ENCODE results near the gene CARMIL3.

Gene CARMIL3

DNA sequence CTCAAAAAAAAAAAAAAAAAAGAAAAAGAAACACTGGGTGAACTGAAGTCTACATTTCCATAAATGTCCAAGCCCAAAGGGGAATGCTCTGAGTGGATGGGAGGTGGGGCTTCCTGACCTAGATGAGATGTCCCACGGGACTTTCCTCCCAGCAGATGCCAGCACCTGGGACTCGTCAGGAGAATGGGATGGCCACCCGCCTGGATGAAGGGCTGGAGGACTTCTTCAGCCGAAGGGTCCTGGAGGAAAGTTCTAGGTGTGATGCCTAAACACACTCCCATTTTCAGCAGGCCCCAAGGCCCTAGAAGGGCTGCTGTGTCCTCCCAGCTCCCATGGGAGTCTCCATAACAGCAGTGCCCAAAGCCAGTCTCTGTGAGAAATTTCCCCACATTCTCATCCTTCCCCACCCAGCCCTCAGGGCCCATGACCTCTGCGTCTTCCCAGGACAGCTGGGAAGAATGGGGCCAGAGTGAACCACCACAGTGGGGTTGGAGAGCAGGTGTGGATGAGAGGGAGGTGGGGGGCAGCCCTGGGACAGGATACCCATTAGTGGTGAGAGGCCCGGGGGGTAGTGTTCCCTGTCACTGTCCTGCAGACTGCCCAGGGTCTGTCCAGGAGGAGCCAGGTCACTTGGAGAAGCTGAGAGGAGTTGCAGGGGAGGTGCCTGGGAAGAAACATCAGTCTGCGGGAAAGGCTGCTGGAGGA is 12.4 kb downstream of the CARMIL3 start:
- TF ChIP-seq, protein P1, sequence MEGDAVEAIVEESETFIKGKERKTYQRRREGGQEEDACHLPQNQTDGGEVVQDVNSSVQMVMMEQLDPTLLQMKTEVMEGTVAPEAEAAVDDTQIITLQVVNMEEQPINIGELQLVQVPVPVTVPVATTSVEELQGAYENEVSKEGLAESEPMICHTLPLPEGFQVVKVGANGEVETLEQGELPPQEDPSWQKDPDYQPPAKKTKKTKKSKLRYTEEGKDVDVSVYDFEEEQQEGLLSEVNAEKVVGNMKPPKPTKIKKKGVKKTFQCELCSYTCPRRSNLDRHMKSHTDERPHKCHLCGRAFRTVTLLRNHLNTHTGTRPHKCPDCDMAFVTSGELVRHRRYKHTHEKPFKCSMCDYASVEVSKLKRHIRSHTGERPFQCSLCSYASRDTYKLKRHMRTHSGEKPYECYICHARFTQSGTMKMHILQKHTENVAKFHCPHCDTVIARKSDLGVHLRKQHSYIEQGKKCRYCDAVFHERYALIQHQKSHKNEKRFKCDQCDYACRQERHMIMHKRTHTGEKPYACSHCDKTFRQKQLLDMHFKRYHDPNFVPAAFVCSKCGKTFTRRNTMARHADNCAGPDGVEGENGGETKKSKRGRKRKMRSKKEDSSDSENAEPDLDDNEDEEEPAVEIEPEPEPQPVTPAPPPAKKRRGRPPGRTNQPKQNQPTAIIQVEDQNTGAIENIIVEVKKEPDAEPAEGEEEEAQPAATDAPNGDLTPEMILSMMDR (IDR thresholded peaks at IDR 0.05; ENCODE audit: low read depth, low read length, missing control alignments) = no peak
- H3K4me3 ChIP-seq (ENCODE audit: low read depth, low read length) = no peak overlapping the region
- no peak for DNase-seq (ENCODE audit: low read depth)

- no peak overlapping the region for H3K4me3 ChIP-seq (ENCODE audit: low read depth, low read length)
- TF ChIP-seq, protein P1 (IDR thresholded peaks at IDR 0.05; ENCODE audit: low read depth, low read length, missing control alignments) = no peak
- DNase-seq (ENCODE audit: low read depth) = no peak
Measured at GRCh38 chr14:24064856-24065255, 13.0 kb downstream of the CARMIL3 start.

DNA sequence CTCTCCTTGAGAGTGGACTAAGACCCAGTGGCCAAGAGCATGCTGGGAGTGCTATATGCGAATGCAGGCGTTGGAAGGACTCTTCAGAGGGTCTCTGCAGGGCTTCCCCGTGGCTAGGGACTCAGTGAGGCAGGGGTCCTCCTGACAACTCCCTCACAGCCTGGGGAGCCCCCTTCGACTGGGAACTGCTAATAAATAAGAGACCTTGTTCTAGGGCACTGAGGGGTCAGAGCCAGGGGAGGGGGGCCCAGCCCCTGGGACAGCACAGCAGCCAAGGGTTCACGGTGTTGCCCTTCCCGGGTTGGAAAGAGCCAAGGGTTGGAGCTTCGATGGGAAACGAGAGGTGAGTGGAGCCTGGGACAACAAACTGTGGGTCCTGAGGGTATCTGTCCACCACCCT is 13.6 kb downstream of the CARMIL3 start:
- no peak for DNase-seq (ENCODE audit: low read depth)
- no peak overlapping the region for H3K4me3 ChIP-seq (ENCODE audit: low read depth, low read length)
- TF ChIP-seq, protein P1 (IDR thresholded peaks at IDR 0.05; ENCODE audit: low read depth, low read length, missing control alignments) = no peak

GRCh38 chr14:24066496-24067132 is 14.8 kb downstream of the CARMIL3 start:
- TF ChIP-seq, protein P1 (IDR thresholded peaks at IDR 0.05; ENCODE audit: low read depth, low read length, missing control alignments) = no peak
- H3K4me3 ChIP-seq (ENCODE audit: low read depth, low read length) = no peak overlapping the region
- DNase-seq (ENCODE audit: low read depth) = no peak

- no peak overlapping the region for H3K4me3 ChIP-seq (ENCODE audit: low read depth, low read length)
- TF ChIP-seq, protein P1 (IDR thresholded peaks at IDR 0.05; ENCODE audit: low read depth, low read length, missing control alignments) = no peak
- no peak for DNase-seq (ENCODE audit: low read depth)
Measured at GRCh38 chr14:24067133-24068082, 15.6 kb downstream of the CARMIL3 start.

DNA sequence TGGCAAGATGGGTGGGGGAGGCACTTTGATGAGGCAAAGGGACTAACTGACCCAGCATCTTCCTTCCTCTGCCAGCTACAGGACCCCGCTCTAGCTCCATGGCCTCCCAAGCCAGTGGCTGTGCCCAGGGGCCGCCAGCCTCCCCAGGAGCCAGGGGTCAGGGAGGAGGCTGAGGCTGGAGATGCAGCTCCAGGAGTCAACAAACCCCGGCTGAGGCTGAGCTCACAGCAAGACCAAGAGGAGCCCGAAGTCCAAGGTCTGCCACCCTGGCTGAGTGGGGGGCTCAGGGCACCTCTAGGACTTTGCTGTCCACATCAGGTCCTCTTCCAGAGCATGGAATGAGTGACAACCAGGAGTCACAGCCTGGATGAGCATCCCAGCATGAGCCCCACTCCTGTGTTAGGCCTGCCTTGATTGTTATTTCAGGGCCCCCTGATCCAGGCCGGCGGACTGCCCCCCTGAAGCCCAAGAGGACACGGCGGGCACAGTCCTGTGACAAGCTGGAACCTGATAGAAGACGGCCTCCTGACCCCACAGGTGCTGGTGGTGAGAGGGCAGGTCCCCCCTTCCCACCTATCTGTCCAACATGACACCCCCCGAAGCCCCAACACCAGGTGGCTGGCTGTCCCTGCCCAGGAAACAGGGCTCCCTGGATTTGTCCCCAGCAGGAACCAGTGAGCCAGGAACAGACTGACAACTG is 17.1 kb downstream of the CARMIL3 start:
- TF ChIP-seq, protein P1 (IDR thresholded peaks at IDR 0.05; ENCODE audit: low read depth, low read length, missing control alignments) = no peak
- no peak for DNase-seq (ENCODE audit: low read depth)
- no peak overlapping the region for H3K4me3 ChIP-seq (ENCODE audit: low read depth, low read length)

Data from GM12864 (cell line).